HEK293 (cell line): Measurements from ENCODE around the gene TSTD1.
A peak's percentile ranks its signal among the peaks of the same experiment; 100 is the strongest.

Experiments
- CTCF ChIA-PET: fragments of 350-600 bp; formaldehyde crosslinking; extraction: SDS; loops from one replicate; lab custom pipeline; 2021; ENCODE audit warnings: antibody characterized with exemption; lab: Yijun Ruan, JAX
- POLR2A ChIA-PET: fragments of 300-600 bp; formaldehyde crosslinking; extraction: SDS; loops from one replicate; lab custom pipeline; 2020; ENCODE audit warnings: antibody characterized with exemption, inconsistent platforms; lab: Yijun Ruan, JAX
- H3K27ac ChIP-seq: fragments of 200-500 bp; sonication (Bioruptor generic); 2 replicates; pipeline ENCODE4 v1.5.1; 2014; ENCODE audit warnings: low read depth, low read length, control low read depth, inconsistent platforms; ENCODE audit errors: extremely low read depth
- H3K36me3 ChIP-seq, 2 experiments: fragments of 200-500 bp in 1 of 2; sonication (Bioruptor generic) in 1 of 2; 1 replicate in 1 of 2; 2 replicates in 1 of 2; pipeline ENCODE4 v1.5.1; 2014 to 2017; ENCODE audit warnings: inconsistent platforms in 2 of 2, low read length in 2 of 2; ENCODE audit not compliant: control insufficient read depth in 2 of 2, insufficient read depth in 1 of 2
- H3K4me1 ChIP-seq: fragments of 200-500 bp; sonication (Bioruptor generic); 2 replicates; pipeline ENCODE4 v1.5.1; 2014; ENCODE audit warnings: mild to moderate bottlenecking, low read length, inconsistent platforms; ENCODE audit not compliant: control insufficient read depth, insufficient read depth
- H3K4me3 ChIP-seq: 2 replicates; pipeline ENCODE4 v1.5.1; 2011; ENCODE audit warnings: low read depth, mild to moderate bottlenecking, control low read depth, low read length, moderate library complexity
- H3K9me3 ChIP-seq: fragments of 200-500 bp; sonication (Bioruptor generic); 2 replicates; pipeline ENCODE4 v1.5.1; 2014; ENCODE audit warnings: low read depth, low read length, inconsistent platforms; ENCODE audit not compliant: control insufficient read depth, insufficient read depth
- BCL11B ChIP-seq: fragments of 450-650 bp; formaldehyde crosslinking; IDR thresholded peaks from 2 replicates; pipeline ENCODE4 v1.5.1; 2016; ENCODE audit warnings: low read depth, missing biosample characterization, missing genetic modification characterization
- GLIS2 ChIP-seq: fragments of 450-650 bp; formaldehyde crosslinking; IDR thresholded peaks from 2 replicates; pipeline ENCODE4 v1.5.1; 2016; ENCODE audit warnings: missing biosample characterization, missing genetic modification characterization
- HOXC10 ChIP-seq: sonication (generic); formaldehyde crosslinking; IDR thresholded peaks from 2 replicates; pipeline ENCODE4 v1.8.1; 2023; ENCODE audit warnings: mild to moderate bottlenecking, missing genetic modification reagents
- IKZF3 ChIP-seq: fragments of 450-650 bp; IDR thresholded peaks from 2 replicates; pipeline ENCODE4 v1.5.0; 2018; ENCODE audit warnings: missing biosample characterization, mild to moderate bottlenecking, missing genetic modification characterization, moderate library complexity
- KLF16 ChIP-seq: fragments of 450-650 bp; formaldehyde crosslinking; IDR thresholded peaks from 2 replicates; pipeline ENCODE4 v1.5.1; 2017; ENCODE audit warnings: missing biosample characterization, missing genetic modification characterization
- KLF7 ChIP-seq: fragments of 450-650 bp; formaldehyde crosslinking; IDR thresholded peaks from 2 replicates; pipeline ENCODE4 v1.5.1; 2016; ENCODE audit warnings: missing biosample characterization, missing genetic modification characterization, borderline replicate concordance
- KLF9 ChIP-seq: fragments of 450-650 bp; formaldehyde crosslinking; IDR thresholded peaks from 2 replicates; pipeline ENCODE4 v1.5.1; 2016; ENCODE audit warnings: missing biosample characterization, missing genetic modification characterization, low read depth
- OSR2 ChIP-seq: fragments of 450-650 bp; formaldehyde crosslinking; IDR thresholded peaks from 2 replicates; pipeline ENCODE4 v1.5.1; 2016; ENCODE audit warnings: missing biosample characterization, missing genetic modification characterization
- PRDM1 ChIP-seq: fragments of 450-650 bp; formaldehyde crosslinking; IDR thresholded peaks from 2 replicates; pipeline ENCODE4; 2016; ENCODE audit warnings: missing biosample characterization, missing genetic modification characterization
- REPIN1 ChIP-seq: fragments of 450-650 bp; formaldehyde crosslinking; IDR thresholded peaks from 2 replicates; pipeline ENCODE4 v1.5.1; 2017; ENCODE audit warnings: missing biosample characterization, missing genetic modification characterization, low read depth
- SCRT1 ChIP-seq: fragments of 450-650 bp; formaldehyde crosslinking; IDR thresholded peaks from 2 replicates; pipeline ENCODE4 v1.5.1; 2016; ENCODE audit warnings: missing biosample characterization, missing genetic modification characterization, borderline replicate concordance
- SCRT2 ChIP-seq: fragments of 450-650 bp; formaldehyde crosslinking; IDR thresholded peaks from 2 replicates; pipeline ENCODE4 v1.5.1; 2016; ENCODE audit warnings: missing biosample characterization, missing genetic modification characterization
- ZBTB17 ChIP-seq: fragments of 450-650 bp; formaldehyde crosslinking; IDR thresholded peaks from 2 replicates; pipeline ENCODE4 v1.5.1; 2016; ENCODE audit warnings: missing biosample characterization, missing genetic modification characterization
- ZBTB48 ChIP-seq: fragments of 450-650 bp; formaldehyde crosslinking; IDR thresholded peaks from 2 replicates; pipeline ENCODE4 v1.5.1; 2016; ENCODE audit warnings: missing biosample characterization, missing genetic modification characterization
- ZBTB7A ChIP-seq: fragments of 450-650 bp; formaldehyde crosslinking; IDR thresholded peaks from 2 replicates; pipeline ENCODE4 v1.5.1; 2016; ENCODE audit warnings: low read depth, missing biosample characterization, missing genetic modification characterization
- ZFP69B ChIP-seq: fragments of 450-650 bp; formaldehyde crosslinking; IDR thresholded peaks from 2 replicates; pipeline ENCODE4 v1.5.1; 2016; ENCODE audit warnings: missing biosample characterization, missing genetic modification characterization
- ZNF112 ChIP-seq: fragments of 450-650 bp; formaldehyde crosslinking; IDR thresholded peaks from 2 replicates; pipeline ENCODE4 v1.5.0; 2017; ENCODE audit warnings: missing biosample characterization, missing genetic modification characterization
- ZNF423 ChIP-seq: fragments of 450-650 bp; formaldehyde crosslinking; IDR thresholded peaks from 2 replicates; pipeline ENCODE4 v1.5.1; 2016; ENCODE audit warnings: missing biosample characterization, missing genetic modification characterization
- ZNF510 ChIP-seq: fragments of 450-650 bp; formaldehyde crosslinking; IDR thresholded peaks from 2 replicates; pipeline ENCODE4 v1.5.1; 2018; ENCODE audit warnings: mild to moderate bottlenecking, missing genetic modification characterization, missing biosample characterization; ENCODE audit not compliant: insufficient replicate concordance
- ZNF514 ChIP-seq: fragments of 450-650 bp; formaldehyde crosslinking; IDR thresholded peaks from 2 replicates; pipeline ENCODE4 v1.5.1; 2016; ENCODE audit warnings: missing biosample characterization, missing genetic modification characterization
- ZNF530 ChIP-seq: fragments of 450-650 bp; formaldehyde crosslinking; IDR thresholded peaks from 2 replicates; pipeline ENCODE4 v1.5.1; 2016; ENCODE audit warnings: low read depth, missing biosample characterization, missing genetic modification characterization
- ZNF600 ChIP-seq: fragments of 450-650 bp; formaldehyde crosslinking; IDR thresholded peaks from 2 replicates; pipeline ENCODE4 v1.5.1; 2016; ENCODE audit warnings: missing biosample characterization, missing genetic modification characterization
- ZNF623 ChIP-seq: fragments of 450-650 bp; formaldehyde crosslinking; IDR thresholded peaks from 2 replicates; pipeline ENCODE4 v1.5.1; 2016; ENCODE audit warnings: missing biosample characterization, missing genetic modification characterization

Gene TSTD1

GRCh38 chr1:161007369-161007768, 31.4 kb downstream of the TSTD1 start:
- no peak overlapping the region for H3K4me3 ChIP-seq
- POLR2A ChIA-PET = no interaction called here
- no peak overlapping the region for H3K27ac ChIP-seq
- CTCF ChIA-PET = interaction anchor here (0.7 kb wide), 1 partner anchor 10 kb away, joined by 4 read pairs; no protein-coding TSS in a partner anchor
- TF ChIP-seq SCRT1 (tag by site-specific recombination) (no peak), ZNF514 (no peak), ZNF112 (no peak), KLF7 (no peak), GLIS2 (tag by site-specific recombination) (no peak), ZBTB48 (tag by site-specific recombination) (no peak), ZFP69B (tag by site-specific recombination) (no peak), ZNF530 (no peak)
- TF ChIP-seq, all 188 proteins: peak for 0
- Histone ChIP-seq H3K36me3 (no peaks in the 10 kb centered on the region), H3K9me3 (no peaks in the 10 kb centered on the region), H3K4me1 (no peaks in the 10 kb centered on the region)

- H3K4me1 ChIP-seq = peaks cover 3% of the 10 kb centered on the region
- POLR2A ChIA-PET = no interaction called here
- H3K36me3 ChIP-seq = peaks cover 0 to 1% of the 10 kb centered on the region in 2 experiments; a peak in 1 of 3 replicates
- CTCF ChIA-PET = interaction anchor here (0.6 to 0.7 kb wide), 5 partner anchors 9 to 1059 kb away, joined by 3 to 4 read pairs (median 4); no protein-coding TSS in a partner anchor
- H3K4me3 ChIP-seq = no peak overlapping the region
- TF ChIP-seq ZNF600 (no peak), OSR2 (tag by site-specific recombination) (no peak), HOXC10 (CRISPR knock-in tag) (no peak), KLF9 (no peak), IKZF3 (no peak), SCRT2 (no peak), KLF16 (tag by site-specific recombination) (no peak), ZNF623 (tag by site-specific recombination) (no peak), ZBTB7A (no peak)
- no peak overlapping the region for H3K27ac ChIP-seq
- no peaks in the 10 kb centered on the region for H3K9me3 ChIP-seq
These were observed 32.2 kb downstream of the TSTD1 start for GRCh38 chr1:161006563-161006962.

- Histone ChIP-seq H3K4me1 (peaks cover 5% of the 10 kb centered on the region), H3K4me3 (no peak overlapping the region), H3K9me3 (no peaks in the 10 kb centered on the region), H3K36me3 (peaks cover 5 to 48% of the 10 kb centered on the region in 2 experiments), H3K27ac (0 out of 2 replicates have a peak overlapping the region, but pooled peaks have one; percentile 28)
- ChIA-PET POLR2A (no interaction called here), CTCF (interaction anchor here (0.7 to 1.2 kb wide), 2 partner anchors 14 to 97 kb away, joined by 3 read pairs; partner anchors contain the start of gene KLHDC9)
- peak; percentile 76 for TF ChIP-seq SCRT2
- TF ChIP-seq REPIN1 (tag by site-specific recombination) = 0 out of 2 replicates have a peak, but pooled peaks have one; percentile 22
- TF ChIP-seq BCL11B = no peak
- TF ChIP-seq PRDM1 = no peak
- no peak for TF ChIP-seq ZNF423 (tag by site-specific recombination)
- TF ChIP-seq ZNF510 (tag by site-specific recombination) = no peak
- TF ChIP-seq ZBTB17 = peak; percentile 60
These were observed 37.2 kb downstream of the TSTD1 start for GRCh38 chr1:161001525-161001924.
